Renal cortical epithelial cell (primary cell): ENCODE measurements around the gene BRF1. TPM values are rescaled to one million over a fixed set of nuclear protein-coding genes. Genes with fewer than 3 reads are reported as not detected.
"Not testable (repeated sequence)": the region's sequence is repeated elsewhere in the genome, so short reads cannot be mapped to it uniquely, and the experiment has no call there.

ENCODE experiments used
- DNase-seq: peaks from one replicate; pipeline ENCODE4 v3.0.0-alpha.2; 2011; ENCODE audit warnings: low read depth
- total RNA-seq: library from RNA; depleted of rRNA; stranded (reverse); fragments of >200 nt; gene quantifications from 2 replicates; pipeline ENCODE4 v1.2.3, GENCODE V29; 2014

BRF1 gene
- total RNA-seq: 23.4 and 47.9 TPM in 2 replicates

- DNase-seq: peak; percentile 67
Measured at GRCh38 chr14:105300542-105301102, at the start of gene BRF1. TSS of gene BRF1 (minus strand) at chr14:105301001. CDS start at chr14:105300629, 372 bp downstream.

- DNase-seq: no peak
Measured at GRCh38 chr14:105349992-105350391, 49.2 kb upstream of the BRF1 start.

- no peak for DNase-seq
Measured at GRCh38 chr14:105348945-105349699, 48.3 kb upstream of the BRF1 start.

- DNase-seq: no peak
Measured at GRCh38 chr14:105348169-105348944, 47.6 kb upstream of the BRF1 start.

- no peak for DNase-seq
Measured at GRCh38 chr14:105347587-105347968, 46.8 kb upstream of the BRF1 start.

- no peak for DNase-seq
Measured at GRCh38 chr14:105346876-105347586, 46.2 kb upstream of the BRF1 start.

GRCh38 chr14:105346200-105346533 is 45.4 kb upstream of the BRF1 start:
- peak; percentile 13 for DNase-seq

GRCh38 chr14:105343194-105343593 is 42.4 kb upstream of the BRF1 start:
- no peak for DNase-seq

- no peak for DNase-seq
Measured at GRCh38 chr14:105340821-105341733, 40.3 kb upstream of the BRF1 start.

- no peak for DNase-seq
Measured at GRCh38 chr14:105337966-105338741, 37.4 kb upstream of the BRF1 start.

GRCh38 chr14:105337433-105337832 is 36.6 kb upstream of the BRF1 start:
- no peak for DNase-seq

GRCh38 chr14:105336477-105337287 is 35.9 kb upstream of the BRF1 start:
- DNase-seq: no peak

GRCh38 chr14:105335735-105336476 is 35.1 kb upstream of the BRF1 start:
- no peak for DNase-seq

- not testable (repeated sequence) for DNase-seq
Measured at GRCh38 chr14:105335231-105335542, 34.4 kb upstream of the BRF1 start.

GRCh38 chr14:105334383-105335230 is 33.8 kb upstream of the BRF1 start:
- DNase-seq: no peak

GRCh38 chr14:105333613-105334364 is 33.0 kb upstream of the BRF1 start:
- DNase-seq: no peak

- DNase-seq: no peak
Measured at GRCh38 chr14:105333020-105333490, 32.3 kb upstream of the BRF1 start.
